Endothelial cell of umbilical vein (primary cell): ENCODE results near the gene CTSE. TPM values are rescaled to one million over a fixed set of nuclear protein-coding genes. Genes with fewer than 3 reads are reported as not detected.

Source experiments
- BruUV-seq: library from RNA; stranded (reverse); fragments of 400-500 nt; replicated peaks from 2 replicates; lab custom pipeline; 2021; lab: Mats Ljungman, UMichigan
- CTCF ChIA-PET: fragments of 300-600, 350-600 bp; sonication (Branson Sonifier 250); formaldehyde crosslinking; loops from one replicate; lab custom pipeline; 2021; ENCODE audit warnings: antibody characterized with exemption, inconsistent platforms; lab: Charles Lee
- POLR2A ChIA-PET: fragments of 300-600, 350-600 bp; sonication (Branson Sonifier 250); formaldehyde crosslinking; loops from one replicate; lab custom pipeline; 2021; ENCODE audit warnings: antibody characterized with exemption, inconsistent platforms; lab: Charles Lee
- DNase-seq: peaks from one replicate; pipeline ENCODE4 v3.0.0-alpha.2; 2011; ENCODE audit warnings: low read depth, low spot score
- FAIRE-seq: peaks from 2 replicates; lab custom pipeline; 2011; peaks lifted over from hg19 to GRCh38; lab: Jason Lieb, UNC
- H2AFZ ChIP-seq: 2 replicates; pipeline ENCODE4 v1.6.0; 2012; ENCODE audit warnings: low read depth, low read length, control low read depth, inconsistent platforms
- H3K27ac ChIP-seq: 2 replicates; pipeline ENCODE4 v1.5.1; 2011; ENCODE audit warnings: low read depth, mild to moderate bottlenecking, control low read depth, low read length, moderate library complexity; ENCODE audit not compliant: insufficient read depth
- H3K27me3 ChIP-seq, 2 experiments: 2 replicates each; pipeline versions ENCODE4 v1.6.0 to v1.6.1; 2011; ENCODE audit warnings: low read length in 2 of 2, mixed read lengths in 1 of 2; ENCODE audit not compliant: control insufficient read depth in 2 of 2, insufficient read depth in 2 of 2
- H3K36me3 ChIP-seq, 2 experiments: 2 replicates in 1 of 2; 3 replicates in 1 of 2; pipeline ENCODE4 v1.5.1; 2011; ENCODE audit warnings: low read length in 2 of 2, mild to moderate bottlenecking in 1 of 2, moderate library complexity in 1 of 2; ENCODE audit not compliant: control insufficient read depth in 2 of 2, insufficient read depth in 2 of 2; ENCODE audit errors: extremely low read depth in 1 of 2
- H3K4me1 ChIP-seq: 3 replicates; pipeline ENCODE4 v1.5.1; 2011; ENCODE audit warnings: mild to moderate bottlenecking, low read length; ENCODE audit not compliant: control insufficient read depth, insufficient read depth; ENCODE audit errors: extremely low read depth
- H3K4me2 ChIP-seq: 2 replicates; pipeline ENCODE4 v1.6.1; 2011; ENCODE audit warnings: low read length, control low read depth, mixed read lengths; ENCODE audit not compliant: insufficient read depth
- H3K4me3 ChIP-seq, 3 experiments: fragments of 200-600 bp in 1 of 3; sonication (generic), shearing (Covaris generic) in 1 of 3; replicated peaks in 1 of 3; 2 replicates each; pipeline ENCODE4 v1.5.1; 2011 to 2016; ENCODE audit warnings: control low read depth in 3 of 3, low read length in 3 of 3, mild to moderate bottlenecking in 2 of 3, inconsistent platforms in 1 of 3, low read depth in 1 of 3, moderate library complexity in 1 of 3; ENCODE audit not compliant: insufficient read depth in 1 of 3
- H3K79me2 ChIP-seq: 2 replicates; pipeline ENCODE4 v1.6.0; 2012; ENCODE audit warnings: low read length, inconsistent platforms; ENCODE audit not compliant: control insufficient read depth, insufficient read depth
- H3K9ac ChIP-seq: replicated peaks from 2 replicates; pipeline ENCODE3; 2011; ENCODE audit warnings: low read length, control low read depth; ENCODE audit not compliant: insufficient read depth; ENCODE audit errors: extremely low read depth
- H3K9me1 ChIP-seq: replicated peaks from 3 replicates; pipeline ENCODE4 v1.6.0; 2011; ENCODE audit warnings: mild to moderate bottlenecking, low read length; ENCODE audit not compliant: control insufficient read depth, insufficient read depth; ENCODE audit errors: extremely low read depth
- H3K9me3 ChIP-seq: replicated peaks from 2 replicates; pipeline ENCODE4 v1.5.1; 2012; ENCODE audit warnings: low read length, inconsistent platforms; ENCODE audit not compliant: control insufficient read depth, insufficient read depth
- H4K20me1 ChIP-seq: replicated peaks from 2 replicates; pipeline ENCODE3; 2011; ENCODE audit warnings: mild to moderate bottlenecking, low read length; ENCODE audit not compliant: control insufficient read depth, insufficient read depth; ENCODE audit errors: extremely low read depth
- EZH2 ChIP-seq: IDR thresholded peaks from 2 replicates; pipeline ENCODE4 v1.6.1; 2012; ENCODE audit warnings: borderline replicate concordance, low read depth, mild to moderate bottlenecking, moderate library complexity, low read length, inconsistent platforms; ENCODE audit not compliant: severe bottlenecking
- FOS ChIP-seq: IDR thresholded peaks from 2 replicates; pipeline ENCODE4 v1.6.1; 2011; ENCODE audit warnings: mild to moderate bottlenecking, low read length, moderate library complexity, borderline replicate concordance; ENCODE audit not compliant: insufficient read depth
- GATA2 ChIP-seq: IDR thresholded peaks from 2 replicates; pipeline ENCODE4 v1.7.0; 2011; ENCODE audit warnings: low read depth, mild to moderate bottlenecking, moderate library complexity, mixed read lengths, low read length; ENCODE audit not compliant: insufficient read length, insufficient read depth
- JUN ChIP-seq: IDR thresholded peaks from 2 replicates; pipeline ENCODE4 v1.6.1; 2011; ENCODE audit warnings: borderline replicate concordance, low read depth; ENCODE audit not compliant: insufficient read length, insufficient read depth
- MYC ChIP-seq: IDR thresholded peaks from one replicate; pipeline ENCODE4 v1.6.1; 2011; ENCODE audit warnings: mild to moderate bottlenecking, low read depth, low read length
- POLR2A ChIP-seq: IDR thresholded peaks from 2 replicates; pipeline ENCODE4 v1.6.1; 2012; ENCODE audit warnings: low read depth, mild to moderate bottlenecking, control low read depth, low read length
- POLR2AphosphoS5 ChIP-seq: IDR thresholded peaks from 2 replicates; pipeline ENCODE4 v1.6.1; 2012; ENCODE audit warnings: low read depth, mild to moderate bottlenecking, control low read depth, low read length, moderate library complexity; ENCODE audit not compliant: insufficient read depth
- dilution Hi-C: fragments of 300-500 bp; cut with MboI; formaldehyde crosslinking; loops from one replicate; pipeline ENCODE4 v1.15.0; 2019; ENCODE audit warnings: low sequenced_read_pairs; ENCODE audit not compliant: extremely low pct_ligation_motif_present
- intact Hi-C: fragments of 100-400 bp; cut with micrococcal nuclease; formaldehyde crosslinking; loops from one replicate; pipeline ENCODE4 v1.10.0; 2022
- polyA plus RNA-seq, 4 experiments: library from polyadenylated mRNA; depleted of rRNA in 3 of 4; stranded (reverse) in 3 of 4; unstranded in 1 of 4; fragments of >200 nt; gene quantifications; 2 replicates each; pipeline versions ENCODE4 v1.2.1 to v1.2.3, GENCODE V29; 2011 to 2012; ENCODE audit warnings: missing spikeins in 1 of 4
- total RNA-seq: library from RNA; stranded (reverse); gene quantifications from 2 replicates; pipeline ENCODE4 v1.2.3, GENCODE V29; 2021
- TF ChIP-seq, protein P1 (sequence below): IDR thresholded peaks from 2 replicates; pipeline ENCODE4 v1.6.1; 2011; ENCODE audit not compliant: insufficient read depth, insufficient read length
- TF ChIP-seq, protein P2 (sequence below), 2 donors: IDR thresholded peaks; 1 replicate in 1 of 2; 2 replicates in 1 of 2; pipeline ENCODE4 v1.5.1; 2011; ENCODE audit warnings: low read length in 2 of 2, mild to moderate bottlenecking in 2 of 2, moderate library complexity in 2 of 2, control low read depth in 1 of 2, inconsistent platforms in 1 of 2, low read depth in 1 of 2; ENCODE audit not compliant: insufficient read depth in 1 of 2; ENCODE audit errors: extremely low read depth in 1 of 2

Gene CTSE
- total and polyA plus RNA-seq, 2 donors (not counting 3 experiments of a cell fraction or from before 2014, with no cell fraction given) = 0.17 TPM; not detected in 1

DNA sequence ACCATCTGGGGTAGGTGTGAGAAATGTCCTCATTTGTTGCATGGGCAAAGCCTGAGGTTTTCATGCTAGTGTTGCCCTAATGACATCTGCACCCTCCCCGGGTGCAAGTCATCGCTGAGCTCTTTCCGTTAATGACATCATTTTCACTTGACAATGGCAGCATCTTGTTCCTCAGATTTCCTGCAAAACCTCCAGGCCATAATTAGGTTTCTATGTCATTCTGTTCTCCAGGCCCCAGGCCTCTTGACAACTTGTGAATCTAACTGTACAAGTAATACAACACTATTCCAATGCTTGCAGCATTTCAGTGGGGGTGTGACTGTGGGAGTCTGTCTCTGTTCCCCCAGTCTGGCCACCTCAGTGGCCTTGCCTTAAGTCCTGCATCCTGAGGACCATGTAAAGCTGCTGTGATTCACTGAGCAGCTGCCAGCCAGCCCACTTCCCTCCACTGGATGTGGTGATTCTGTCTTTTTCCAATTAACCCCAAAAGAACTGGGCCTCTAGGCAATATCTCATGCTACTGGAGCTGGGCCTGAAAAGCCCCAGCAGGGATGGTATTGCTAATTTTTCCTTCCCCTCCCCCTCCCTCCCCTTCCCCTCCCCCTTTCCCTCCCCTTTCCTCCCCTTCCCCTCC, 43.3 kb downstream of the CTSE start:
- intact Hi-C loops (no loop called here), dilution Hi-C loops (loop anchor here (25.0 kb wide), 1 partner anchor 132 kb away; the partner anchor contains the start of gene AVPR1B)
- H4K20me1 ChIP-seq = no peaks in the 10 kb centered on the region
- no peak for DNase-seq
- H3K27ac ChIP-seq = peak overlapping the region; percentile 55
- peaks cover 9% of the 10 kb centered on the region for H3K4me1 ChIP-seq
- no peaks in the 10 kb centered on the region for H3K9me1 ChIP-seq
- H3K4me3 ChIP-seq = no peak overlapping the region
- POLR2A ChIA-PET = no interaction called here
- no peak for FAIRE-seq
- no peak overlapping the region for H3K9ac ChIP-seq
- no peaks in the 10 kb centered on the region for H3K36me3 ChIP-seq
- H3K79me2 ChIP-seq = no peaks in the 10 kb centered on the region
- CTCF ChIA-PET = interaction anchor here (1.1 to 12.0 kb wide), 5 partner anchors 18 to 321 kb away, joined by 3 to 1606 read pairs (median 4); no protein-coding TSS in a partner anchor
- no peaks in the 10 kb centered on the region for H3K9me3 ChIP-seq
- BruUV-seq = no TSS peak
- TF ChIP-seq, protein P1, sequence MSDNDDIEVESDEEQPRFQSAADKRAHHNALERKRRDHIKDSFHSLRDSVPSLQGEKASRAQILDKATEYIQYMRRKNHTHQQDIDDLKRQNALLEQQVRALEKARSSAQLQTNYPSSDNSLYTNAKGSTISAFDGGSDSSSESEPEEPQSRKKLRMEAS = no peak
- TF ChIP-seq JUN (peak; percentile 51), MYC (no peak), GATA2 (no peak), EZH2 (no peak), POLR2A (no peak), FOS (peak; percentile 29)
- no peaks in the 10 kb centered on the region for H3K27me3 ChIP-seq
- H2AFZ ChIP-seq = no peak overlapping the region
- H3K4me2 ChIP-seq = no peak overlapping the region

- BruUV-seq = no TSS peak
- TF ChIP-seq FOS = no peak
- no peak for TF ChIP-seq JUN
- no peak for TF ChIP-seq MYC
- TF ChIP-seq, protein P2, sequence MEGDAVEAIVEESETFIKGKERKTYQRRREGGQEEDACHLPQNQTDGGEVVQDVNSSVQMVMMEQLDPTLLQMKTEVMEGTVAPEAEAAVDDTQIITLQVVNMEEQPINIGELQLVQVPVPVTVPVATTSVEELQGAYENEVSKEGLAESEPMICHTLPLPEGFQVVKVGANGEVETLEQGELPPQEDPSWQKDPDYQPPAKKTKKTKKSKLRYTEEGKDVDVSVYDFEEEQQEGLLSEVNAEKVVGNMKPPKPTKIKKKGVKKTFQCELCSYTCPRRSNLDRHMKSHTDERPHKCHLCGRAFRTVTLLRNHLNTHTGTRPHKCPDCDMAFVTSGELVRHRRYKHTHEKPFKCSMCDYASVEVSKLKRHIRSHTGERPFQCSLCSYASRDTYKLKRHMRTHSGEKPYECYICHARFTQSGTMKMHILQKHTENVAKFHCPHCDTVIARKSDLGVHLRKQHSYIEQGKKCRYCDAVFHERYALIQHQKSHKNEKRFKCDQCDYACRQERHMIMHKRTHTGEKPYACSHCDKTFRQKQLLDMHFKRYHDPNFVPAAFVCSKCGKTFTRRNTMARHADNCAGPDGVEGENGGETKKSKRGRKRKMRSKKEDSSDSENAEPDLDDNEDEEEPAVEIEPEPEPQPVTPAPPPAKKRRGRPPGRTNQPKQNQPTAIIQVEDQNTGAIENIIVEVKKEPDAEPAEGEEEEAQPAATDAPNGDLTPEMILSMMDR (IDR thresholded peaks at IDR 0.05; ENCODE audit: extremely low read depth in 1 of 2, insufficient read depth in 1 of 2, low read depth in 1 of 2, low read length in 2 of 2) = no peak
- TF ChIP-seq GATA2 = no peak
- no peak for TF ChIP-seq EZH2
- TF ChIP-seq POLR2A = no peak
- TF ChIP-seq, protein P1 = no peak
- no peak for TF ChIP-seq POLR2AphosphoS5
- intact Hi-C loops = no loop called here
- POLR2A ChIA-PET = no interaction called here
- no peaks in the 10 kb centered on the region for H3K9me3 ChIP-seq
- no peak overlapping the region for H2AFZ ChIP-seq
- H3K27me3 ChIP-seq = no peaks in the 10 kb centered on the region
- no peak overlapping the region for H3K27ac ChIP-seq
- H3K4me2 ChIP-seq = no peak overlapping the region
- dilution Hi-C loops = loop anchor here (25.0 kb wide), 1 partner anchor 133 kb away; the partner anchor contains the start of gene AVPR1B
- no peaks in the 10 kb centered on the region for H4K20me1 ChIP-seq
- peaks cover 9% of the 10 kb centered on the region for H3K4me1 ChIP-seq
- no peaks in the 10 kb centered on the region for H3K9me1 ChIP-seq
- H3K9ac ChIP-seq = no peak overlapping the region
- H3K36me3 ChIP-seq = no peaks in the 10 kb centered on the region
- H3K4me3 ChIP-seq = no peak overlapping the region
- no peak for FAIRE-seq
- DNase-seq = no peak
- CTCF ChIA-PET = interaction anchor here (0.9 to 12.0 kb wide), 7 partner anchors 17 to 268 kb away, joined by 3 to 1606 read pairs (median 144); no protein-coding TSS in a partner anchor
- no peaks in the 10 kb centered on the region for H3K79me2 ChIP-seq
These were observed 44.4 kb downstream of the CTSE start for GRCh38 chr1:205979301-205979700.
